ENCODE data around the gene CAPN14.

DNA sequence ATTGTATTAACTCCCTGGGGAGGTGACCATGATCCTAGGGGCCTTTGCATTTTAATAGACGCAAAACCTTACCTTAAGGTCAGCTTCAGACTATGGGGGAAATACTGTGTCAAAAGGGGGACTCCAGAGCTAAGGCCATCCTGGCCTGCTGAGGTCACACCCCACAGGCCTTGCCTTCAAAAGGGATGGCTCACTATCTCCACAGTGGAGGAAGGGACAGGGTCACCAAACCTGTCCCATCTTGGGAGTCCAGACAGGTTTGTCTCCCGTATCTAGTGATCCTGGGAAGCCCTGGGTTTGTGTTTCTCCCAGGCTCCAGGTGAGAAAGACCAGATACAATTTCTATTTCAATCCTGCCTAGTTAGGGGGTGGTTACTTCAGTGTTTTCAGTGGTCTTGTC lies 24.9 kb downstream of the CAPN14 start:
- TF ChIP-seq, protein P1, sequence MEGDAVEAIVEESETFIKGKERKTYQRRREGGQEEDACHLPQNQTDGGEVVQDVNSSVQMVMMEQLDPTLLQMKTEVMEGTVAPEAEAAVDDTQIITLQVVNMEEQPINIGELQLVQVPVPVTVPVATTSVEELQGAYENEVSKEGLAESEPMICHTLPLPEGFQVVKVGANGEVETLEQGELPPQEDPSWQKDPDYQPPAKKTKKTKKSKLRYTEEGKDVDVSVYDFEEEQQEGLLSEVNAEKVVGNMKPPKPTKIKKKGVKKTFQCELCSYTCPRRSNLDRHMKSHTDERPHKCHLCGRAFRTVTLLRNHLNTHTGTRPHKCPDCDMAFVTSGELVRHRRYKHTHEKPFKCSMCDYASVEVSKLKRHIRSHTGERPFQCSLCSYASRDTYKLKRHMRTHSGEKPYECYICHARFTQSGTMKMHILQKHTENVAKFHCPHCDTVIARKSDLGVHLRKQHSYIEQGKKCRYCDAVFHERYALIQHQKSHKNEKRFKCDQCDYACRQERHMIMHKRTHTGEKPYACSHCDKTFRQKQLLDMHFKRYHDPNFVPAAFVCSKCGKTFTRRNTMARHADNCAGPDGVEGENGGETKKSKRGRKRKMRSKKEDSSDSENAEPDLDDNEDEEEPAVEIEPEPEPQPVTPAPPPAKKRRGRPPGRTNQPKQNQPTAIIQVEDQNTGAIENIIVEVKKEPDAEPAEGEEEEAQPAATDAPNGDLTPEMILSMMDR (IDR thresholded peaks at IDR 0.05 in 2 of 3, conservative IDR thresholded peaks at IDR 0.05 in 1 of 3; ENCODE audit: borderline replicate concordance in 1 of 3, insufficient read depth in 1 of 3, low read depth in 2 of 3, low read length in 2 of 3): no peak
- TF ChIP-seq POLR2A (IDR thresholded peaks at IDR 0.05; ENCODE audit: borderline replicate concordance, extremely low read depth, insufficient read depth, insufficient read length) (no peak), ELF1 (IDR thresholded peaks at IDR 0.05; ENCODE audit: borderline replicate concordance, low read depth) (no peak), RAD21 (IDR thresholded peaks at IDR 0.05; ENCODE audit: low read depth) (no peak), SRF (IDR thresholded peaks at IDR 0.05; ENCODE audit: low read depth) (no peak), YY1 (IDR thresholded peaks at IDR 0.05; ENCODE audit: extremely low read depth, insufficient replicate concordance, low read depth, low read length) (no peak), JUND (IDR thresholded peaks at IDR 0.05) (no peak), ZNF274 (IDR thresholded peaks at IDR 0.05; ENCODE audit: low read depth, low read length) (no peak)
- TF ChIP-seq, protein P2, sequence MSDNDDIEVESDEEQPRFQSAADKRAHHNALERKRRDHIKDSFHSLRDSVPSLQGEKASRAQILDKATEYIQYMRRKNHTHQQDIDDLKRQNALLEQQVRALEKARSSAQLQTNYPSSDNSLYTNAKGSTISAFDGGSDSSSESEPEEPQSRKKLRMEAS (IDR thresholded peaks at IDR 0.05): no peak
- TF ChIP-seq, protein P3, sequence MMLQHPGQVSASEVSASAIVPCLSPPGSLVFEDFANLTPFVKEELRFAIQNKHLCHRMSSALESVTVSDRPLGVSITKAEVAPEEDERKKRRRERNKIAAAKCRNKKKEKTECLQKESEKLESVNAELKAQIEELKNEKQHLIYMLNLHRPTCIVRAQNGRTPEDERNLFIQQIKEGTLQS (IDR thresholded peaks at IDR 0.05): no peak
- TF ChIP-seq, protein P4, sequence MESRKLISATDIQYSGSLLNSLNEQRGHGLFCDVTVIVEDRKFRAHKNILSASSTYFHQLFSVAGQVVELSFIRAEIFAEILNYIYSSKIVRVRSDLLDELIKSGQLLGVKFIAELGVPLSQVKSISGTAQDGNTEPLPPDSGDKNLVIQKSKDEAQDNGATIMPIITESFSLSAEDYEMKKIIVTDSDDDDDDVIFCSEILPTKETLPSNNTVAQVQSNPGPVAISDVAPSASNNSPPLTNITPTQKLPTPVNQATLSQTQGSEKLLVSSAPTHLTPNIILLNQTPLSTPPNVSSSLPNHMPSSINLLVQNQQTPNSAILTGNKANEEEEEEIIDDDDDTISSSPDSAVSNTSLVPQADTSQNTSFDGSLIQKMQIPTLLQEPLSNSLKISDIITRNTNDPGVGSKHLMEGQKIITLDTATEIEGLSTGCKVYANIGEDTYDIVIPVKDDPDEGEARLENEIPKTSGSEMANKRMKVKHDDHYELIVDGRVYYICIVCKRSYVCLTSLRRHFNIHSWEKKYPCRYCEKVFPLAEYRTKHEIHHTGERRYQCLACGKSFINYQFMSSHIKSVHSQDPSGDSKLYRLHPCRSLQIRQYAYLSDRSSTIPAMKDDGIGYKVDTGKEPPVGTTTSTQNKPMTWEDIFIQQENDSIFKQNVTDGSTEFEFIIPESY (IDR thresholded peaks at IDR 0.05; ENCODE audit: extremely low read depth, insufficient replicate concordance, low read length): no peak
